ENCODE measurements around the gene CAMK2D.

CAMK2D gene

GRCh38 chr4:113730467-113731216 lies 30.9 kb downstream of the CAMK2D start:
- Histone ChIP-seq H3K9ac (ENCODE audit: low read length) (no peak overlapping the region), H3K4ac (ENCODE audit: low read depth, low read length) (no peak overlapping the region), H2BK12ac (ENCODE audit: low read length) (no peak overlapping the region), H3K23ac (ENCODE audit: low read length) (no peak overlapping the region), H2BK5ac (ENCODE audit: low read depth, low read length, poor library complexity) (no peak overlapping the region), H4K8ac (ENCODE audit: low read depth, low read length) (no peak overlapping the region), H3K27ac (ENCODE audit: low read depth, low read length) (no peak overlapping the region), H3K4me2 (ENCODE audit: low read length) (no peak overlapping the region), H3K9me3 (ENCODE audit: insufficient read depth, low read depth, low read length) (no peaks in the 10 kb centered on the region), H2BK120ac (ENCODE audit: insufficient read depth, low read length, poor library complexity) (no peak overlapping the region), H3K79me1 (ENCODE audit: low read length) (no peaks in the 10 kb centered on the region), H2AFZ (ENCODE audit: insufficient read depth, low read length, poor library complexity) (no peak overlapping the region), H3K27me3 (ENCODE audit: insufficient read depth, low read length) (no peaks in the 10 kb centered on the region), H2AK5ac (ENCODE audit: low read length) (no peak overlapping the region), H4K91ac (ENCODE audit: low read depth, low read length) (no peak overlapping the region), H3K4me3 (ENCODE audit: low read depth, low read length) (no peak overlapping the region), H3K79me2 (ENCODE audit: control insufficient read depth, insufficient read depth, low read length, poor library complexity) (no peaks in the 10 kb centered on the region), H3K36me3 (ENCODE audit: control insufficient read depth in 1 of 2, insufficient read depth in 2 of 2, low read length in 2 of 2) (no peaks in the 10 kb centered on the region), H4K12ac (ENCODE audit: low read depth, low read length) (no peak overlapping the region), H3K4me1 (ENCODE audit: control insufficient read depth in 1 of 2, insufficient read depth in 2 of 2, low read length in 2 of 2) (no peaks in the 10 kb centered on the region), H3K14ac (ENCODE audit: low read length) (no peak overlapping the region), H3K18ac (ENCODE audit: low read length) (no peak overlapping the region)
- WGBS (ENCODE audit: extremely low coverage, insufficient coverage, insufficient read length): no CpG with 5 or more reads among the region's 2 CpGs
- no peak for DNase-seq

- Histone ChIP-seq H3K14ac (ENCODE audit: low read length) (no peak overlapping the region), H3K79me2 (ENCODE audit: control insufficient read depth, insufficient read depth, low read length, poor library complexity) (no peaks in the 10 kb centered on the region), H3K27ac (ENCODE audit: low read depth, low read length) (no peak overlapping the region), H4K12ac (ENCODE audit: low read depth, low read length) (no peak overlapping the region), H3K4me2 (ENCODE audit: low read length) (no peak overlapping the region), H2BK5ac (ENCODE audit: low read depth, low read length, poor library complexity) (no peak overlapping the region), H2BK12ac (ENCODE audit: low read length) (no peak overlapping the region), H3K9me3 (ENCODE audit: insufficient read depth, low read depth, low read length) (no peaks in the 10 kb centered on the region), H4K91ac (ENCODE audit: low read depth, low read length) (no peak overlapping the region), H3K4me1 (ENCODE audit: control insufficient read depth in 1 of 2, insufficient read depth in 2 of 2, low read length in 2 of 2) (no peaks in the 10 kb centered on the region), H3K27me3 (ENCODE audit: insufficient read depth, low read length) (no peaks in the 10 kb centered on the region), H2AK5ac (ENCODE audit: low read length) (no peak overlapping the region), H2AFZ (ENCODE audit: insufficient read depth, low read length, poor library complexity) (no peak overlapping the region), H3K79me1 (ENCODE audit: low read length) (no peaks in the 10 kb centered on the region), H4K8ac (ENCODE audit: low read depth, low read length) (no peak overlapping the region), H2BK120ac (ENCODE audit: insufficient read depth, low read length, poor library complexity) (no peak overlapping the region), H3K36me3 (ENCODE audit: control insufficient read depth in 1 of 2, insufficient read depth in 2 of 2, low read length in 2 of 2) (no peaks in the 10 kb centered on the region), H3K9ac (ENCODE audit: low read length) (no peak overlapping the region), H3K18ac (ENCODE audit: low read length) (no peak overlapping the region), H3K4me3 (ENCODE audit: low read depth, low read length) (no peak overlapping the region), H3K23ac (ENCODE audit: low read length) (no peak overlapping the region), H3K4ac (ENCODE audit: low read depth, low read length) (no peak overlapping the region)
- DNase-seq: no peak
- no CpG with 5 or more reads among the region's 1 CpG for WGBS (ENCODE audit: extremely low coverage, insufficient coverage, insufficient read length)
Measured at GRCh38 chr4:113727802-113728201, 33.7 kb downstream of the CAMK2D start.

GRCh38 chr4:113725963-113726362 lies 35.6 kb downstream of the CAMK2D start:
- no peak overlapping the region for H2AK5ac ChIP-seq (ENCODE audit: low read length)
- H3K4me1 ChIP-seq (ENCODE audit: control insufficient read depth in 1 of 2, insufficient read depth in 2 of 2, low read length in 2 of 2): no peaks in the 10 kb centered on the region
- H2BK5ac ChIP-seq (ENCODE audit: low read depth, low read length, poor library complexity): no peak overlapping the region
- H3K4me3 ChIP-seq (ENCODE audit: low read depth, low read length): no peak overlapping the region
- H2BK12ac ChIP-seq (ENCODE audit: low read length): no peak overlapping the region
- no peaks in the 10 kb centered on the region for H3K79me2 ChIP-seq (ENCODE audit: control insufficient read depth, insufficient read depth, low read length, poor library complexity)
- H4K91ac ChIP-seq (ENCODE audit: low read depth, low read length): no peak overlapping the region
- no peak overlapping the region for H3K14ac ChIP-seq (ENCODE audit: low read length)
- no peak overlapping the region for H4K8ac ChIP-seq (ENCODE audit: low read depth, low read length)
- no peaks in the 10 kb centered on the region for H3K79me1 ChIP-seq (ENCODE audit: low read length)
- no peak overlapping the region for H2AFZ ChIP-seq (ENCODE audit: insufficient read depth, low read length, poor library complexity)
- H4K12ac ChIP-seq (ENCODE audit: low read depth, low read length): no peak overlapping the region
- no peak overlapping the region for H3K4ac ChIP-seq (ENCODE audit: low read depth, low read length)
- no peak overlapping the region for H2BK120ac ChIP-seq (ENCODE audit: insufficient read depth, low read length, poor library complexity)
- no peaks in the 10 kb centered on the region for H3K27me3 ChIP-seq (ENCODE audit: insufficient read depth, low read length)
- no peak overlapping the region for H3K27ac ChIP-seq (ENCODE audit: low read depth, low read length)
- H3K18ac ChIP-seq (ENCODE audit: low read length): no peak overlapping the region
- WGBS (ENCODE audit: extremely low coverage, insufficient coverage, insufficient read length): no CpG with 5 or more reads among the region's 1 CpG
- no peak overlapping the region for H3K9ac ChIP-seq (ENCODE audit: low read length)
- no peaks in the 10 kb centered on the region for H3K9me3 ChIP-seq (ENCODE audit: insufficient read depth, low read depth, low read length)
- H3K36me3 ChIP-seq (ENCODE audit: control insufficient read depth in 1 of 2, insufficient read depth in 2 of 2, low read length in 2 of 2): no peaks in the 10 kb centered on the region
- no peak overlapping the region for H3K4me2 ChIP-seq (ENCODE audit: low read length)
- no peak for DNase-seq
- no peak overlapping the region for H3K23ac ChIP-seq (ENCODE audit: low read length)

GRCh38 chr4:113718252-113718651 lies 43.3 kb downstream of the CAMK2D start:
- no peak overlapping the region for H3K27ac ChIP-seq (ENCODE audit: low read depth, low read length)

More at GRCh38 chr4:113718252-113718651, 43.3 kb downstream of the CAMK2D start:
- Histone ChIP-seq H3K4me1 (ENCODE audit: control insufficient read depth in 1 of 2, insufficient read depth in 2 of 2, low read length in 2 of 2) (peaks cover 0 to 3% of the 10 kb centered on the region in 2 experiments), H3K36me3 (ENCODE audit: control insufficient read depth in 1 of 2, insufficient read depth in 2 of 2, low read length in 2 of 2) (no peaks in the 10 kb centered on the region), H3K4ac (ENCODE audit: low read depth, low read length) (no peak overlapping the region), H3K14ac (ENCODE audit: low read length) (no peak overlapping the region), H2AFZ (ENCODE audit: insufficient read depth, low read length, poor library complexity) (no peak overlapping the region), H3K79me2 (ENCODE audit: control insufficient read depth, insufficient read depth, low read length, poor library complexity) (no peaks in the 10 kb centered on the region), H3K9ac (ENCODE audit: low read length) (no peak overlapping the region), H4K12ac (ENCODE audit: low read depth, low read length) (no peak overlapping the region), H4K91ac (ENCODE audit: low read depth, low read length) (no peak overlapping the region), H2AK5ac (ENCODE audit: low read length) (no peak overlapping the region), H3K79me1 (ENCODE audit: low read length) (no peaks in the 10 kb centered on the region), H3K4me2 (ENCODE audit: low read length) (no peak overlapping the region), H4K8ac (ENCODE audit: low read depth, low read length) (no peak overlapping the region), H2BK120ac (ENCODE audit: insufficient read depth, low read length, poor library complexity) (no peak overlapping the region), H3K4me3 (ENCODE audit: low read depth, low read length) (no peak overlapping the region), H3K9me3 (ENCODE audit: insufficient read depth, low read depth, low read length) (no peaks in the 10 kb centered on the region), H3K18ac (ENCODE audit: low read length) (no peak overlapping the region), H3K27me3 (ENCODE audit: insufficient read depth, low read length) (no peaks in the 10 kb centered on the region), H3K23ac (ENCODE audit: low read length) (no peak overlapping the region), H2BK12ac (ENCODE audit: low read length) (no peak overlapping the region), H2BK5ac (ENCODE audit: low read depth, low read length, poor library complexity) (no peak overlapping the region)
- WGBS (ENCODE audit: extremely low coverage, insufficient coverage, insufficient read length): no CpG with 5 or more reads among the region's 1 CpG
- no peak for DNase-seq

Data from trophoblast cell (in vitro differentiated cells and primary cell).